ENCODE results near the gene ADSS1. TPM values are rescaled to one million over a fixed set of nuclear protein-coding genes. Genes with fewer than 3 reads are reported as not detected.
A peak's percentile ranks its signal among the peaks of the same experiment; 100 is the strongest.

ADSS1 gene
- total and polyA plus RNA-seq, 2 experiments from 2014 or later: 3.8 to 7.6 TPM

- H3K36me3 ChIP-seq (replicated peaks; ENCODE audit: insufficient read depth, low read depth): no peaks in the 10 kb centered on the region
- H3K4me3 ChIP-seq: peak within 1 kb of the TSS; percentile 92
- DNase-seq (ENCODE audit: low spot score): peak; percentile 88
- peaks cover 26% of the 10 kb centered on the region for H4K20me1 ChIP-seq (ENCODE audit: insufficient read depth, poor library complexity, severe bottlenecking)
- H3K79me2 ChIP-seq: peaks cover 48% of the 10 kb centered on the region
- H3K27ac ChIP-seq: peak within 1 kb of the TSS; percentile 97
- WGBS (ENCODE audit: low lambda C conversion rate, missing lambda C conversion rate): 1% methylated on average over 25 of the region's 76 CpGs
- H3K4me1 ChIP-seq (ENCODE audit: insufficient read depth): peaks cover 36% of the 10 kb centered on the region
- no peaks in the 10 kb centered on the region for H3K27me3 ChIP-seq
- TF ChIP-seq CTCF (IDR thresholded peaks at IDR 0.05; ENCODE audit: poor library complexity) (no peak), EZH2 (IDR thresholded peaks at IDR 0.05; ENCODE audit: borderline replicate concordance) (no peak), EZH2phosphoT487 (IDR thresholded peaks at IDR 0.05; ENCODE audit: low read depth, severe bottlenecking, unreplicated experiment) (no peak)
- H2AFZ ChIP-seq: peak within 1 kb of the TSS; percentile 67
- no peaks in the 10 kb centered on the region for H3K9me3 ChIP-seq (ENCODE audit: low read depth)
- H3K4me2 ChIP-seq: peak within 1 kb of the TSS; percentile 96
- no peaks in the 10 kb centered on the region for H3K9me2 ChIP-seq (replicated peaks; ENCODE audit: insufficient read depth)
Measured at GRCh38 chr14:104689109-104689880, 34.7 kb upstream of the ADSS1 start, which contains the start of gene INF2. TSS of gene INF2 (plus strand) at chr14:104689618. CDS start at chr14:104701366, 11,748 bp downstream.

GRCh38 chr14:104689881-104690711 is 33.9 kb upstream of the ADSS1 start:
- Histone ChIP-seq H3K4me2 (peak overlapping the region; percentile 96), H4K20me1 (ENCODE audit: insufficient read depth, poor library complexity, severe bottlenecking) (peaks cover 32% of the 10 kb centered on the region), H3K4me3 (peak overlapping the region; percentile 92), H3K27ac (peak overlapping the region; percentile 97), H3K9me3 (ENCODE audit: low read depth) (no peaks in the 10 kb centered on the region), H2AFZ (peak overlapping the region; percentile 60), H3K4me1 (ENCODE audit: insufficient read depth) (peaks cover 36% of the 10 kb centered on the region), H3K79me2 (peaks cover 55% of the 10 kb centered on the region), H3K36me3 (replicated peaks; ENCODE audit: insufficient read depth, low read depth) (no peaks in the 10 kb centered on the region), H3K27me3 (no peaks in the 10 kb centered on the region), H3K9me2 (replicated peaks; ENCODE audit: insufficient read depth) (no peaks in the 10 kb centered on the region)
- TF ChIP-seq EZH2phosphoT487 (IDR thresholded peaks at IDR 0.05; ENCODE audit: low read depth, severe bottlenecking, unreplicated experiment) (no peak), CTCF (IDR thresholded peaks at IDR 0.05; ENCODE audit: poor library complexity) (no peak), EZH2 (IDR thresholded peaks at IDR 0.05; ENCODE audit: borderline replicate concordance) (no peak)
- no peak for DNase-seq (ENCODE audit: low spot score)
- 14% methylated on average over 42 of the region's 50 CpGs for WGBS (ENCODE audit: low lambda C conversion rate, missing lambda C conversion rate)

DNA sequence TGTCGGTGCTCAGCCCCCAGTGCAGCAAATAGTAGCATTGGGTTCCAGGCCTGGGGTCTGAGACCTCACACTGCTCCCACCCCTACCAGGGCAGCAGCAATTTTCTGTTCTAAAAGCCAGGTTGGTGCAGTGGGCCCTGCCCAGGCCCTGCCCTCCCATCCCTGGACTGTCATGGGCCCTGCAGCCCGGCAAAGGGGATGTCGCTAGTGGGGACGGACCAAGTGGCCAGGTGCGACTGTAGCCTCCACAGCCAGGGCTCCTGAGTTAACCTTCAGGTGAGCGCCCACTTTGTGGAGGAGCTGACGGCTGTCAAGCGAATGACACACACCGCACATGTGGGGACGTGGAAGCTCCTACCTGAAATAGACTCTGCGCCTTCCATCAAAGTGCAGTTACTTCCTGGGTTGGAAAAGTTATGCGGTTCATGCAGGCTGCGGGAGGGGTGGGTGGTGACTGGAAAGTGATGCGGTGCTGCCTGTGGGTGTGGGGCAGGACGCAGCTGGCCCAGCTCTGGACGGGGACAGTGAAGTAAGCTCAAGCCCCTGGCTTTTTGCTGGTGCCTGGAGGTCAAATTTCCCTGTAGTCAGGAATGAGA is 33.1 kb upstream of the ADSS1 start:
- H3K36me3 ChIP-seq (replicated peaks; ENCODE audit: insufficient read depth, low read depth): no peaks in the 10 kb centered on the region
- WGBS (ENCODE audit: low lambda C conversion rate, missing lambda C conversion rate): 81% methylated on average over 16 of the region's 16 CpGs
- no peaks in the 10 kb centered on the region for H3K9me3 ChIP-seq (ENCODE audit: low read depth)
- peak overlapping the region; percentile 92 for H3K4me3 ChIP-seq
- no peak for DNase-seq (ENCODE audit: low spot score)
- H3K27ac ChIP-seq: no peak overlapping the region
- no peaks in the 10 kb centered on the region for H3K27me3 ChIP-seq
- H3K4me1 ChIP-seq (ENCODE audit: insufficient read depth): peaks cover 36% of the 10 kb centered on the region
- H3K9me2 ChIP-seq (replicated peaks; ENCODE audit: insufficient read depth): no peaks in the 10 kb centered on the region
- TF ChIP-seq EZH2phosphoT487 (IDR thresholded peaks at IDR 0.05; ENCODE audit: low read depth, severe bottlenecking, unreplicated experiment): no peak
- TF ChIP-seq EZH2 (IDR thresholded peaks at IDR 0.05; ENCODE audit: borderline replicate concordance): no peak
- no peak overlapping the region for H2AFZ ChIP-seq
- H3K4me2 ChIP-seq: peak overlapping the region; percentile 96
- H4K20me1 ChIP-seq (ENCODE audit: insufficient read depth, poor library complexity, severe bottlenecking): peaks cover 36% of the 10 kb centered on the region
- peaks cover 59% of the 10 kb centered on the region for H3K79me2 ChIP-seq

Data from hepatocyte (in vitro differentiated cells).